Endometrium (tissue), 2 donors: Measurements from ENCODE around the gene ZNF20.

Source experiments
- FAIRE-seq: peaks from 2 replicates; lab custom pipeline; 2012; peaks lifted over from hg19 to GRCh38; lab: Jason Lieb, UNC
- donor health status: control.
- donor health status: control.

ZNF20 gene

GRCh38 chr19:12139885-12140544 is at the start of gene ZNF20:
ZNF20 (minus strand) TSS chr19:12140350; CDS start chr19:12140182, 168 bp downstream.
- peak; percentile 92 for FAIRE-seq

GRCh38 chr19:12187625-12188024 is 47.5 kb upstream of the ZNF20 start:
- FAIRE-seq = no peak

- FAIRE-seq = no peak
These were observed 40.2 kb upstream of the ZNF20 start for GRCh38 chr19:12180377-12180776.

GRCh38 chr19:12166626-12167025 is 26.5 kb upstream of the ZNF20 start:
- FAIRE-seq = no peak

- FAIRE-seq = no peak
These were observed 23.7 kb upstream of the ZNF20 start for GRCh38 chr19:12163826-12164225.

GRCh38 chr19:12162882-12163806 is 23.0 kb upstream of the ZNF20 start, which contains the start of gene ZNF136:
ZNF136 (plus strand) TSS chr19:12163096; CDS start chr19:12163204, 108 bp downstream.
- FAIRE-seq = peak; percentile 67

- FAIRE-seq = no peak
These were observed 22.3 kb upstream of the ZNF20 start for GRCh38 chr19:12162513-12162881.

- no peak for FAIRE-seq
These were observed 19.7 kb upstream of the ZNF20 start for GRCh38 chr19:12159773-12160414.

GRCh38 chr19:12156223-12157058 is 16.3 kb upstream of the ZNF20 start, which contains the start of gene ZNF625:
ZNF625 (minus strand) TSS chr19:12156734; CDS start chr19:12156558, 176 bp downstream.
- peak; percentile 61 for FAIRE-seq

- no peak for FAIRE-seq
These were observed 15.2 kb upstream of the ZNF20 start for GRCh38 chr19:12155324-12155860.

GRCh38 chr19:12145348-12145747 is 5.2 kb upstream of the ZNF20 start:
- FAIRE-seq = no peak

GRCh38 chr19:12141405-12141736 is 1.2 kb upstream of the ZNF20 start:
- FAIRE-seq = no peak

- no peak for FAIRE-seq
These were observed 625 bp upstream of the ZNF20 start for GRCh38 chr19:12140545-12141404.

- no peak for FAIRE-seq
These were observed 881 bp downstream of the ZNF20 start for GRCh38 chr19:12139269-12139668.

- no peak for FAIRE-seq
These were observed 2.8 kb downstream of the ZNF20 start for GRCh38 chr19:12137221-12137940.

GRCh38 chr19:12133069-12133468 is 7.1 kb downstream of the ZNF20 start:
- no peak for FAIRE-seq

GRCh38 chr19:12126707-12127106 is 13.4 kb downstream of the ZNF20 start:
- no peak for FAIRE-seq

GRCh38 chr19:12117201-12117970 is 22.8 kb downstream of the ZNF20 start:
- no peak for FAIRE-seq

- no peak for FAIRE-seq
These were observed 27.0 kb downstream of the ZNF20 start for GRCh38 chr19:12113121-12113520.
